GM21619 (cell line): ENCODE data around the gene AGPAT2.
"Not testable (repeated sequence)": the region's sequence is repeated elsewhere in the genome, so short reads cannot be mapped to it uniquely, and the experiment has no call there.

ENCODE experiments used
- ATAC-seq: cut with Tn5 transposase; IDR thresholded peaks from one replicate; pipeline ENCODE4 v1.9.1; 2021; ENCODE audit not compliant: unreplicated experiment

The AGPAT2 gene

GRCh38 chr9:136650021-136650420, 37.2 kb downstream of the AGPAT2 start:
- ATAC-seq, result no peak

GRCh38 chr9:136648751-136649150, 38.5 kb downstream of the AGPAT2 start:
- no peak for ATAC-seq

GRCh38 chr9:136646827-136647711, 40.2 kb downstream of the AGPAT2 start:
- ATAC-seq, result no peak

GRCh38 chr9:136645903-136646754, 41.1 kb downstream of the AGPAT2 start:
- ATAC-seq, result no peak

- ATAC-seq, result no peak
Measured at GRCh38 chr9:136645352-136645902, 41.8 kb downstream of the AGPAT2 start.

GRCh38 chr9:136644593-136645351, 42.5 kb downstream of the AGPAT2 start:
- ATAC-seq, result peak; percentile 46

GRCh38 chr9:136644343-136644592, 43.0 kb downstream of the AGPAT2 start:
- no peak for ATAC-seq

GRCh38 chr9:136643596-136644342, 43.5 kb downstream of the AGPAT2 start:
- ATAC-seq, result no peak

- no peak for ATAC-seq
Measured at GRCh38 chr9:136642439-136642921, 44.8 kb downstream of the AGPAT2 start.

- no peak for ATAC-seq
Measured at GRCh38 chr9:136640171-136641111, 46.8 kb downstream of the AGPAT2 start.

GRCh38 chr9:136634904-136635303, 52.4 kb downstream of the AGPAT2 start:
- ATAC-seq, result no peak

- not testable (repeated sequence) for ATAC-seq
Measured at GRCh38 chr9:136632491-136633106, 54.7 kb downstream of the AGPAT2 start.

- ATAC-seq, result not testable (repeated sequence)
Measured at GRCh38 chr9:136632072-136632471, 55.2 kb downstream of the AGPAT2 start.

GRCh38 chr9:136631038-136632000, 55.9 kb downstream of the AGPAT2 start:
- no peak for ATAC-seq

GRCh38 chr9:136630662-136630992, 56.6 kb downstream of the AGPAT2 start:
- ATAC-seq, result no peak

- no peak for ATAC-seq
Measured at GRCh38 chr9:136629879-136630661, 57.2 kb downstream of the AGPAT2 start.
